ENCODE results near the gene ASB15.

Gene ASB15

DNA sequence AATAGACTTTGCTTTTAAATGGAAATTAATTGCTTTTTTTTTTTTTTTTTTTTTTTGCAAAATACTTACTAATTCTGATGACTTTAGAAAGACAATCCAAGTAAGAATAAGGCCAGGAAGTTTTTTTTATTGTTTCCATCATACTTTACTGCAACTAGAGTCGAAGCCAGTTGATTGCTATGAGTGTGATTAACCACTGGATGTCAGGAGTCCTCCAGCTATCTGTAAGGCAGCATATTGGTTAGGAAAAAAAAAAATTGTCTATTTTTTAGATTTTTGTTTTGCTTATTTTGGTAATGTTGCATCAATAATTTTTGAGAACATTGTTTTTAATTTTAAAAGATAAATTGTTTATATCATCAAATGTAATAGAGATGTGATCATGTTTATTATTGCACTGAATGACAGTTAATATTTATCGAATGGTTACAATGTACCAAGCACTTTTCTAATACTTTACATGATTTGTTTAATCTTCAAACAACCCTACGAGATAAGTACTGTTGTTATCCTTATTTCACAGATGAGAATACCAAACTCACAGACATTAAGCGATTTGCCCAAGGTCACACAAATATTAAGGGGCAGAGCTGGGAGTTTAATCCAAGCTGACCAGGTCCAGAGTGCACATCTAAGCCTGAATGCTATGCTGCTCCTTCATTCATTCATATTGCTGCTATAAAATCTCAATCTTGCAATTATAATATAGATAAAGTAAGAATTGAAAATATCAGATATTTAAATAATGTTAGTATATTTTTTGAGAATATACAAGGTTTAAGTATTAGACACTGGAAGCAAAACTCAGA is 34.1 kb downstream of the ASB15 start:
- peak; percentile 52 for DNase-seq (ENCODE audit: low read depth)

DNA sequence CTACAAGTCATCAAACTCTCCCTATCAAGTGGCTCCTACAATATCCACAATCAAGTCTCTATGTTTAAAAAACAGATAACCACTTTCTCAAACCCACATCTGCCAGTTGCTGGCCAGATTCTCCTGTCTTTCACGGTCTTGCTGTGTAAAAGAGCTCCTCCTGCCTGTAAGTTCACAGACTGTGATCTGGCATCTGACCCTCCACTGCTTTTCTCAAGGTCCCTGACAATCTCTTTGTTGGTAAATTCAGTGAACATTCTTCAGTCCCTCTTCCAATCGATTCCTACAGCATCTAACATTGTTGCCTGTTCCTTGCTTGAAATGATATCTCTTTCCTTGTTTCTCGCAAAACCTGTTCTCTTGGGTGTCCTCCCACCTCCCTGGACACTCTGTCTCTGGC is 35.6 kb downstream of the ASB15 start:
- DNase-seq (ENCODE audit: low read depth), result peak; percentile 24

DNA sequence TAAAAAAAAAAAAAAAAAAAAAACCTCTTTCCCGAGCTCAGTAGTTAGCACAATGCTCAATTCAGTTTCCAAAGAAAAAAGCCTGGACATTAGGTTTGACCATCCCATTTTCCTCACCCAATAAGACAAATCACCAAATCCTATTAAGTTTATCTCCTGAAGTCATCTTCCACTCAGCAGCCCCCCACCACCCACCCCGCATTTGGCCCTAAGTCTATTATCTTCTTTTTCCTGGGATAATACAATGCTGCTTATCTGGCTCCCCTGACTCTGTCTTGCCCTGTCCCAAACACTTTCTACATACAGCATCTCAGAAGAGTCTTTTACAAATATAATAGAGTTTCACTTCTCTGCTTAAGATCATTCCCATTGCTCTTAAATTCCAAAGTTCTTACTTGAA is 36.3 kb downstream of the ASB15 start:
- no peak for DNase-seq (ENCODE audit: low read depth)

DNA sequence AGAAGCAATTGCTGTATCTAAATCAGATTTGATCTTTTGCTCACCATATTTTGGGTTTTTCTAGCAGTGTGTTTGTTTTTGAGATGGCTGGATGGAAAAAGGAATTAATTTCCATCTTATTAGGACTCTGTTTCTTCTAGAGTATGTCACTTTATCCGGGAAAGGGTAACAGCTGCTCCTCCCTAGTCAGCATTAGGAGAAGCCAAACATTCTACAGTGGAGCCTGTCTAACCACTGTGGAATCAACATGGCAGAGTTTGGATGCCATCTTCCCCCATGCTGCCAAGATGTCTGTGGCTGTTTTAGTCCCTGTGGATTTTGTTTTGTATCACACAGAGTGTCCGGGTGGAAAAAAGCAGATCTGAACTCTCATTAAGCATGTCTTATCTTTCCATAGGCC is 38.0 kb downstream of the ASB15 start:
- DNase-seq (ENCODE audit: low read depth), result no peak

DNA sequence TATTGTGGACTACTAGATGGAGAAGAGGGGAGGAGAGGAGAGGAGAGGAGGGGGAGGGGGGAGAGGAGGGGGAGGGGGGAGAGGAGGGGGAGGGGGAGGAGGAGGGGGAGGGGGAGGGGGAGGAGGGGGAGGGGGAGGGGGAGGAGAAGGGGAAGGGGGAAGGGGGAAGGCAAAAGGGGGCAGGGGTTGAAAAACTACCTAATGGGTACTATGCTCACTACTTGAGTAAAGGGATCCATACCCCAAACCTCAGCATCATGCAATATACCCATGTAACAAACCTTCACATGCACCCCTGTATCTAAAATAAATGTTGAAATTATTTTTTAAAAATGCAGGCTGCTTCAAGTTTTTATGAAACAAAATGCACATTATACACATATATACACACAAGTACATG is 39.0 kb downstream of the ASB15 start:
- no peak for DNase-seq (ENCODE audit: low read depth)

DNA sequence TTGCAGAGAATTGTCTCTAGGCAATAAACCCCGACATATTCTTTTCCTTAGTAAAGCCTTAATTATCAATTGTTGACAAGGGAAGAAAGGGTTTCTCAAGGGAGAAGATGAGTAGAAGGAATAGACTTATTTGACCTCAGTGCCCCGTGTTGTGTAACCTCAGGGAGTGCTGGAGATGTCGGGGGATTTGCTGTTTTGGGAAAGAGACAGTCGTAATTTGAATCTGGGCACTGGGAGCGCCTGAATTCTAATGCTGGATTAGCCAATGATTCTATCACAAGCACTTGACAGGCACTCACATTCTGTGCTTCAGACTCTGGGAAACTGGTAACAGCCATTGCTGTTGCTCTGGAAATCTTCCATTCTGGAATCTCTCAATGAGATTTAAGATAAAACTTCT is 40.3 kb downstream of the ASB15 start:
- peak; percentile 36 for DNase-seq (ENCODE audit: low read depth)

DNA sequence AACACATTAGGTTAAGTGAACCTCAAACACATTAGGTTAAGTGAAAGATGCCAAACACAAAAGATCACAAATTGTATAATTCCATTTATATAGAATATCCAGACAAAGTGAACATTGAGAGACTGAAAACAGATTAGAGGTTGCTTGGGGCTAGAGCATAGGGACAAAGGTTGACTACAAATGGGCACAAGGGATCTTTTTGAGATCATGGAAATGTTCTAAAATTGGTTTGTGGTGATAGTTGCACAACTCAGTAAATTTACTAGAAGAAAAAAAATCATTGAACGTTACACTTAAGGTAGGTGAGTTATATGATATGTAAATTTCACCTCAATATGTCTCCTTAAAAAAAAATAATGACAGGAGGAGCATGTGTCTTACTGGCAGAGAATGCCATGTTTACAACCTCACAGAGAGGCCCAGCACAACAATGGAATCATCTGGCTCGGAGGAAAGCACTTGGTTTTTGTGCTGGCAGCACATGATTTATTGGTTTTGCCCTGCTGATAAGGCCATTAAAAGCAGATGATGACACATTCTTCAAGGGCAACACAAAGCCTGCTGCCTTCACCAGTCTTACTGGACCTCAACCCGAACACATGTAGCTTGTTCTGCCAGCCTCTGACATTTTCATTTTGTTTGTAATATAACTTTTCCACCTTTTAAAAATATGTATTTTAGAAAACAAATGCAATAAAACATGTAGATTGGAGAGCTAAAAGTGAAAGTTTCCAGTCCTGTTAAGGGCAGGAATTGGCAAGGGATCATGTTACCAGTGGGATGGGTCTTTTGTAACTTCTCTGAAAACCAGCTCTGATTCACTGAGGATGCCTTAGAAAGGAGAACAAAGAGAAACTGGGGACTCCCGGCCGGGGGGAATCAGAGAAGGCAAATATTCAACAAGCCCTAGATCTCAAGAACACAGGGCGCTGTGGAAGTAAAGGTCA is 42.1 kb downstream of the ASB15 start:
- peak; percentile 94 for DNase-seq (ENCODE audit: low read depth)

DNA sequence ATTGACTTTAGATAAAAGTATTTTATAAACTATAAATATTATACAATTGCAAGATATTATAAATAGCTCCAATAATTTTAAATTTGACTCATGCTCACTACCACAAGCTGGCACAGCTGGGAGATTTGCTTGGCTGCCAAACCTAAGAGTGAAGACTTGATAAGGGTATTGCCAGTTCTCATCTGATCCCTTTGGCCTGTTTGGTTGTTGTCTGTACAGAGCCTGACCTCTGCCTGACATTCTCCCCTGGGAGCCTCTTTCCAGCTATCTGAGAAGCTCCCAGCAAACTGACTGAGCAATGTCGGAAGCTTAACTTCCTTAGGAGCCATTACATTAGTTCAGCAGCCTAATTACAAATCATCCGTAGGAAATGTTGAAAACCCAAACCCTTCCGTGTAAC is 43.9 kb downstream of the ASB15 start:
- peak; percentile 51 for DNase-seq (ENCODE audit: low read depth)

DNA sequence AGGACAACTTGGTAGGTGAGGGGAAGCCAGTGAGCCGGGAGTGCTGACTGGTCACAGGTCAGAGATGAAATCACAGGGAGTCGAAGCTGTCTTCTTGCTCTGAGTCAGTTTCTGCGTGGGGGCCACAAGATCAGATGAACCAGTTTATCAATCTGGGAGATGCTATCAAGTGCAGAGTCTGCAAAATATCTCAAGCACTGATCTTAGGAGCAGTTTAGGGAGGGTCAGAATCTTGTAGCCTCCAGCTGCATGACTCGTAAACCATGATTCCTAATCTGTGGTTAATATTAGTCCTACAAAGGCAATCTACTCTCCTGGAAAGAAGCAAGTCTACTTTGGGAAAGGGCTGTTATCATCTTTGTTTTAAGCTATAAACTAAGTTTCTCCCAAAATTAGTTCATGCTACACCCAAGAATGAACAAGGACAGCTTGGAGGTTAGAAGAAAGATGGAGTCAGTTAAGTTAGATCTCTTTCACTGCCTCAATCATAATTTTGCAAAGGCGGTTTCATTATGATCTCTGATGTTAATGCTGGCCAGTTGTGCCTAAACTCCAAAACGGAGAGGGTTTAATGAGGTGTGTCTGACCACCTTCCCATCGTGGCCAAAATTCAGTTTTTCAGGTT is 45.6 kb downstream of the ASB15 start:
- peak; percentile 58 for DNase-seq (ENCODE audit: low read depth)

DNA sequence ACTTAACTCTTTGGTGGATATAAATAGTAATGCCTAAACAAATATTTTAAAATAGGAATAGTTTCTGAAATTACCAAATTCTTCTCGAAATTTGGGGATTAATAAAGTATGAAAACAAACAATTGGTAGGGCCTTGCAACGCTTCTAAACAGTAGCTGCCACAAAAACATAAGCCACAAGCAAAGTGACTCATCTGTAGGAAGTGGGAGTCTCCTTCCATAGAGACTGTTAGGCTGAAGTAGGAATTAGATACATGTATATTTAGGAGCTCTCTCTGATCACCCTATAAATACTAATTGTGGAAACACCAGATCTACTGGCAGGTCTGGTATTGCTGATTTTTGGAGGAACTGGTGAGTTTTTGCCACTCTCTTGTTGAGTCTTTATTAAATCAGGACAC is 48.3 kb downstream of the ASB15 start:
- peak; percentile 59 for DNase-seq (ENCODE audit: low read depth)

DNA sequence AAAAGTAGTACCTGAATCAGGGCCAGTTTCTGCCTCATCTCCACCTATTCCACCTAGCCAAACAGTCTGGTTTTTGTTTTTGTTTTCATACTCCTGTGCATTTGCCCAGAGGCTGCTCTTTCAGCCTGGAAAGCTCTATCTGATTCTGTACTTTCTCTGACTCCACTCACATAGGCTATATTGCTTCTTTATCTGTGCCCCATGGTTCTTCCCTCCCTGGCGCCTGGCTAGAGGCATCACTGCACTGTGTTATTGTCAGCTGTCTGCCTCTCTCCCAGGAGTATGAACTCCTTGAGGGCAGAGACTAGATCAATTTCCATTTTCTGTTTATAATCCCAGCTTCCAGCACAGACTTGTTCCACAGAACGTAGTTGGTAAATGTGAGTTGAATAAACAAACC is 49.0 kb downstream of the ASB15 start:
- no peak for DNase-seq (ENCODE audit: low read depth)

DNA sequence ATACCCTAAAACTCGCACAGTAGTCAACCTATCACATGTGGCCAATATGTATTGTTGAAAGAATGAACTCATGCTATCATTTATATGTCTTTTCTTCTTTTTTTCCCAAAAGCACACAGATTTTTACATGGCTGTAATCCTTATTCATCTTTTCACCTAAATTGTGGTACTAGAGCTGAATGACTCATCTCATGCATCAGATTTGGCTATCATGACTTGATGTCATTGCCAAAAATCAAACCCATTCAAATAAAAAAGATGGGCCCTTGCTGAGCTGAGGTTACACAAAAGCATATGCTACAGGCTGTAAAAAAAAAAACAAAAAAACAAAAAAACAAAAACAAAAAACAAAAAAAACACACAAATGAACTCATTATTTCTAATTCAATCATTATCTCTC is 50.8 kb downstream of the ASB15 start:
- no peak for DNase-seq (ENCODE audit: low read depth)

DNA sequence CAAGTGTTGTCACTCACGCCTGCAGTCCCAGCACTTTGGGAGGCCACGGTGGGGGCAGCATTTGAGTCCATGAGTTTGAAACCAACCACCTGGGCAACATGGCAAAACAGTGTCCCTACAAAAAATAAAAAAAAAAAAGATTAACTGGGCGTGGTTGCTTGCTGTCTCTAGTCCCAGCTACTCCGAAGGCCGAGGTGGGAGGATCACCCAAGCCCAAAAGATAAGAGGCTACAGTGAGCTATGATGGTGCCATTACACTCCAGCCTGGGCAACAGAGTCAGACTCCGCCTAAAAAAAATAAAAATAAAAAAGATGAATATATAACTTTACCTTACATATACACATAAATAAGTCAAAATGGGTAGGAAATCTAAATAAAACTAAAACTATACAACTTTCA is 51.5 kb downstream of the ASB15 start:
- no peak for DNase-seq (ENCODE audit: low read depth)

DNA sequence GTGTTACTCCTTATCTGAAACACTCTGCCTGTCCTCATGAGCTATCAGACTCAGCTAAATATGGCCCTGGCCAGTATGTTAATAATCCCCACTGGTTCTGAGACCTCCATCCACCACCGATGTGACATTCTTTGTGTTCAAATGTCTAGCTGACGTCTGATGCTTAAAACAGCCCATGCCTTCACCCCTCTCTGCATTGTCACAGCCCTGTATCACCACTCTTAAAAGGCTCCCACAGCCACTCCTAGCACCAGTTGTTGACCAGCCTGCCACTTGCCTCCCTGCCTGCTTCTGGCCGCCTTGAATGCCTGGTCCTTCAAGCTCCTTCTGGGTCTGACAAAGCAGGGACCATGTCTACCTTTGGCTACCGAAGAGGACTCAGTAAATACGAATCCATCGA is 54.0 kb downstream of the ASB15 start, which contains the start of gene LMOD2:
Gene LMOD2, plus strand, starts transcription at position 253 of the 400 bp plus-strand sequence. Its CDS starts 98 bp downstream, at position 351.
- no peak for DNase-seq (ENCODE audit: low read depth)

DNA sequence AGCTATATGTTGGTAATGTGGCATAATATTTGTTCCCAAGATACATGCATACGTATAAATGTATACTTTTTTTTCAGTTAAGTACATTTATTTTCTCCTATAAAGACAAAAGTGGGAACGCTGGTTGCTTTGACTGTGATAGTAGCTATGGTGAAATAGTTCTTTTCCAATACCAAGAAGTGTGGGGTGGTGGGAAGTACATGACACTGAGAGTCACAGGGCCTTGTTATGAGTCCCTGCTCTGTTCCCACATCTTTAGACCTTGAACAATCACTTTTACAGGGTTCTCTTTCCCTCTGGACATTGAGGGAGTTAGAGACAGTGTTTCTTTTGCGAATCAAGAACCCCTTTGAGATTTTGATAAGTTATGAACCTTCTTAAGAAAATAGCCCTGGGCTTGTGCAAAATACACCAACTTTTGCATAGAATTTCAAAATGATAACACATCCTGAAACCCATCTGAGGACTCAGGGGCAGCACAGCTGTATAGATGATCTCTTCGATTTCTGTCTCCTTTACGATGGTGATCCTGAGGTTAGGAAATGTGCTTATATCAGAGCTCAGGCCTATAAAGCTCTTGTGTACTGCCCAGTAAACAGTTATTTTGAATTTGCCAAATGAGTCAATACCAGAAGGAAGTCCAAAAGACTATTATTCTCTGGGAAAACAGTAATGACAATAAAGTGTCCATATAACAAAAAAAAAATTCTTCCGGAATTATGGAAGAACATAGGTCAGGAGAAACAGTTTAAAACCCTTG is 55.1 kb downstream of the ASB15 start:
- DNase-seq (ENCODE audit: low read depth), result no peak

DNA sequence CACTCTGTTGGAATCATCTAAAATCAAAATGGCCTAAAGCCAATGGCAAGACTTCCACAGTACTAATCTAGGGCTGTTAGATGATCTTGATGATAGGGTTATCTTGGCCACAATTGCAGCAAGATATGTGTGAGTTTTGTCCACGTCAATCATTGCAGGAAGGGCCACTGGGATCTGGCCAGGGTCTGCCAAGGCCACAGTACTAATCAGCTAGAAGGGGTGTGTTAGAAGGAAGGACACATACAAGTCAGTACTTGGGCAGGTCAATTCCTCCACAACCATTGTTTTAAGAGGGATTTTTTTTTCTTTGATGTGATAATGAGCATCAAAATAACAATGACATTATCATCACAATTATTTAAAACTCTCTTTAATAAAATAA is 55.7 kb downstream of the ASB15 start:
- DNase-seq (ENCODE audit: low read depth), result no peak

DNA sequence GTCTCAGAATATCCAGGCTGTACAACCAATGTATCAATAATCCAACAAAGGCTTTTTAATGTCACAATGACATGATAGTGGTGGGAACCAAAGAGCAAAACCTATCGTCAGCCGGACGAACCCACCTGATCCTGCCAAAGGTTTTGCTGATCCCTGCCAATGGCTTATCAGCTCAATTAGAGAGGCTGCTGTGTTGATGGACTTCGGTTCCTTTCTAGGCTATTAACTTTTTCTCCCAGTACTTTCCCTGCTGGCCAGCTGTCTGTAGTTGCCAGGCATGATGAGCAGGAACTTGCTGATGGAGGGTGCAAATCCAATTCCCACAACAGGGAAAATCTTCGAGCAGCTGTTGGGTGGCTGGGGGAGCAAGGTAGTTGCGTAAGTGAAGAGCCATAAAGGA is 56.4 kb downstream of the ASB15 start:
- no peak for DNase-seq (ENCODE audit: low read depth)

DNA sequence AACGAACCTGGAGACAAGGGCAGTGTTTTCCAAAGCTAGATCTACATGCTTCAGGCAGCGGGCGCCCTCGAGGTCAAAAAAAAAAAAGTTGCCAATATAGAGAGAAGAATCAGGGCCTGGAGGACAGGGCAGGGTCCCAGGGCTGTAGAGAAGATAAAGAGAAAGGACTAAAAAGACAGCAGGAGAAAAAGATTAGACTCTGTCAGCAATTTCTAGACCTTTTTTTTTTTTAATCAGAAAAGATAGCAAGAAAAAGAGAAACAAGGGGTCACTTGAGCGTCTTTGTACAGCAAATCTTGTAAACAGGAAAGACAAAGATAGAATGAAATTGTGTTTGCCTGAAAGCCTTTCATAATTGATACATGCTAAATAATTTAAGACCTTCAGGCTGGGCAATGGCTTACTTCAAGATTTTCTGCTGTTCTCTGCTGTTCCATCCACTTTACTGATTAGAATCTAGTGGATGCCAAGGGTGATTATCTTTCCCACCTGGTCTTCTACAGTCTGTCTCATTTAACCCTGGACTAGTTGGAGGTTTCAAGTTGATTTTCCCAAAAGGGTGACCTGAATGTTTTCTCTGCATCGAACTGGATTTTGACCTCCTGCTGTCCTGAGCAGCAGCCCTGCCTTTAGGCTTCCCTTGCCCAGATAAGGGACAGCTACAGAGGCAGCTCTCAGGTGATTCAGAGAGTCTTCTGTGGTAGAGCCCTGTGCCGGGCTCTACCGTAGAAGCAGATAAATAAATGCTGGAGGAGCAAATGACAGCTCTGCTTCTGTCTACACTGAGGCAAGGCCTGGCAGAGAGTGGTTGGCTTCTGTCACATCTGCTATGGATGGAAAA is 59.1 kb downstream of the ASB15 start:
- DNase-seq (ENCODE audit: low read depth), result no peak

DNA sequence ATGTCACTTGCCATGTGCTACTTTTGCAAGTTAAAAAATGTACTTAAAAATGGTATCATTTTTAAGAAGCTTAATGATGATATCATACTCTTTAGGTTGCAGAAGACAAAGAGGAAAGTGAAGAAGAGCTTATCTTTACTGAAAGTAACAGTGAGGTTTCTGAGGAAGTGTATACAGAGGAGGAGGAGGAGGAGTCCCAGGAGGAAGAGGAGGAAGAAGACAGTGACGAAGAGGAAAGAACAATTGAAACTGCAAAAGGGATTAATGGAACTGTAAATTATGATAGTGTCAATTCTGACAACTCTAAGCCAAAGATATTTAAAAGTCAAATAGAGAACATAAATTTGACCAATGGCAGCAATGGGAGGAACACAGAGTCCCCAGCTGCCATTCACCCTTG is 60.1 kb downstream of the ASB15 start:
- DNase-seq (ENCODE audit: low read depth), result no peak

DNA sequence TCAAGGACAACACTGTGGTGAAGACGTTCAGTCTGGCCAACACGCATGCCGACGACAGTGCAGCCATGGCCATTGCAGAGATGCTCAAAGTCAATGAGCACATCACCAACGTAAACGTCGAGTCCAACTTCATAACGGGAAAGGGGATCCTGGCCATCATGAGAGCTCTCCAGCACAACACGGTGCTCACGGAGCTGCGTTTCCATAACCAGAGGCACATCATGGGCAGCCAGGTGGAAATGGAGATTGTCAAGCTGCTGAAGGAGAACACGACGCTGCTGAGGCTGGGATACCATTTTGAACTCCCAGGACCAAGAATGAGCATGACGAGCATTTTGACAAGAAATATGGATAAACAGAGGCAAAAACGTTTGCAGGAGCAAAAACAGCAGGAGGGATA is 60.7 kb downstream of the ASB15 start:
- DNase-seq (ENCODE audit: low read depth), result no peak

DNA sequence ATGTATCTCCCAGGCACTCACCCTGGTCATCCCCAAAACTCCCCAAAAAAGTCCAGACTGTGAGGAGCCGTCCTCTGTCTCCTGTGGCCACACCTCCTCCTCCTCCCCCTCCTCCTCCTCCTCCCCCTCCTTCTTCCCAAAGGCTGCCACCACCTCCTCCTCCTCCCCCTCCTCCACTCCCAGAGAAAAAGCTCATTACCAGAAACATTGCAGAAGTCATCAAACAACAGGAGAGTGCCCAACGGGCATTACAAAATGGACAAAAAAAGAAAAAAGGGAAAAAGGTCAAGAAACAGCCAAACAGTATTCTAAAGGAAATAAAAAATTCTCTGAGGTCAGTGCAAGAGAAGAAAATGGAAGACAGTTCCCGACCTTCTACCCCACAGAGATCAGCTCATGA is 61.1 kb downstream of the ASB15 start:
- no peak for DNase-seq (ENCODE audit: low read depth)

Measured in amniotic epithelial cell (primary cell).